NCI-H446 (cell line): ENCODE measurements around the gene BMPER.
A peak's percentile ranks its signal among the peaks of the same experiment; 100 is the strongest.

Experiments used
- DNase-seq, 2 experiments: peaks; one replicate each; lab custom pipeline; 2025; lab: John Stamatoyannopoulos, UW

The BMPER gene

DNA sequence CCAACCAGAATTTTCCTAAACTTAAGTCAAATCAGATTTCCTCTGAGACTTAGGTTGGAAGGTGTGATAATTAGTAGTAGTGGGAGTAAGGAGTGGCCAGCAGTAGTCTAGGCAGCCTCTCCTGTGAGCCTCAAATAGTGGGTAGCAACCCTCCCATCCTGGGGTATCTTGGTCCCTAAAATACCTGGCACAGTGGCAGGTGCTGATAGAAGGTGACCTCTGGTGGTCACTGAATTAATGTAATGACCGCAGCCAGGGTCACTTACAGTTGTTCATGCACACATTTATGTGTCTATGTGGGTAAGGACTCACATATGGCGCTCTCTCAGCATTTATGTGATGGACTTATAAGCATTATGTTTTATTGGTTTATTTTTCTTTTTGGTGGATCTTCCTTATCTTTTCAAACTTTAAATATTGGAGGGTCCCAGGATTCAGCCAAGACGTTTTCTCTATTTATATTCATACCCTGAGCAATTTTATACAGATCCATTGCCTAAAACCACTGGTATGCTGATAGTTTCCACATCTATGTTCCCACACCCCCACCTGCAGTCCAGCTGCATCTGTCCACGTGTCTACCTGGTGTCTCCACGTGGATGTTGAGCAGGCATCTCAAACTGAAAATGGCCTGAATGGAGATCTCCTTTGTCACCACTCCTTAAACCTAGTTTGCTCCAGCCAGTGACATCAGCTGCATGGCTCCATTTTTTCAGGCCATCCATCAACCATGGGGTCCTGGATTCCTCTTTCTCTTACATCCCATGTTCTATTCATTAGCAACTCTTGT, 18.3 kb downstream of the BMPER start:
- no peak for DNase-seq

DNA sequence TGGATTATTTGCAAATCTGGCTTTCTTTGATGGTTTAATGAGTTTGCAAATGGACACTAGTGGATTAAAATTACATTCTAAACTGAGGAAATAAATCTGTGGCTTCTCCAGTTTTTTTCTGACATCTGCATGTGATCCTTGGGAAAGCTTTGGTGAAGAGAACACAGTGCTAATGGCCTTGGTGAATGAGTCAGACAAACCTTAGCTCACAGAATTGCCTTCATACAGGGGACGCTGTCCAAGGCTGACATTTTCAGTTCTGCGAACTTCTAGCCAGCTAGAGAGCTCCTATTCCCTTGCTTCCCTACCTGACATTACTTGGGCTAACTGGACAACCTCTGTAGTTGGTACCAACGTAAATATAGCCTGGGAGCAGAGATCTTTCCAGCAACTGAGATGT, 21.2 kb downstream of the BMPER start:
- no peak for DNase-seq

DNA sequence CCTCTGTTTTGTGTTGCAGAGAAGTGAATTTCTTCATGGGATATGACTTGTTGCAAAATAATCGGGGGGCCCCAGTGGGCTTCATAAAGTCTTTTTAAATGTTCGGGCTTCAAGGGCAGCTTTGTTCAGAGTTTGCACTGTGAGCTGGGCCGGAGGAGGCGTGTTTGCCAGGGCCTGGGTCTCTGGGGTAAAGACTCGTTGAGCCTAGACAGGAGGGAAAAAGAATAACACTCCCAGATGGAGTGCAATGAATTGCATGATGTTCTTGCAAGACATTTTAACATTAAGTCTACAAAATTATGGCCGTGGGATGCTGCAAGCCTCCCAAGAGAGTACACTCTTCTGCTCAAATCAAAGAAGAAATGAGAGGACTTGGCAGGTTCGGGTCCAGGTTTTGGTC, 23.6 kb downstream of the BMPER start:
- DNase-seq = no peak

DNA sequence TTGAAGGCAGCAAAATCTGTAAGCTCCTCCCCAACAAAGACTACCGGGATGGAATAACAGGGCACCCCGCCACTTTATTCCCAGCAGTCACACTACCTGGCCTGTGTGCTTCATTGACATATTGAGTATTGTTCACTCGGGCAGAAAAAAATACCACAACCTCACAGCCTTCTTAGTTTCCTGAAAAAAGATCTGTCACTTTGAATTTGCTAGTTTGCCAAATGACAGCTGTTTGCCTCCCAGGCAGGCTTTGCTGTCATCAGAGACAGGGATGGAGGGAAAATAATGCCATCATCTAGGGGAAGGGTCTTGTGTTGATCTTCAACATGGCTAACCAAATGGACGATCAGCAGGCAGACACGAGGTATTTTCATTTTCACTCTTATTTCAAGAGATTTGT, 26.9 kb downstream of the BMPER start:
- no peak for DNase-seq

DNA sequence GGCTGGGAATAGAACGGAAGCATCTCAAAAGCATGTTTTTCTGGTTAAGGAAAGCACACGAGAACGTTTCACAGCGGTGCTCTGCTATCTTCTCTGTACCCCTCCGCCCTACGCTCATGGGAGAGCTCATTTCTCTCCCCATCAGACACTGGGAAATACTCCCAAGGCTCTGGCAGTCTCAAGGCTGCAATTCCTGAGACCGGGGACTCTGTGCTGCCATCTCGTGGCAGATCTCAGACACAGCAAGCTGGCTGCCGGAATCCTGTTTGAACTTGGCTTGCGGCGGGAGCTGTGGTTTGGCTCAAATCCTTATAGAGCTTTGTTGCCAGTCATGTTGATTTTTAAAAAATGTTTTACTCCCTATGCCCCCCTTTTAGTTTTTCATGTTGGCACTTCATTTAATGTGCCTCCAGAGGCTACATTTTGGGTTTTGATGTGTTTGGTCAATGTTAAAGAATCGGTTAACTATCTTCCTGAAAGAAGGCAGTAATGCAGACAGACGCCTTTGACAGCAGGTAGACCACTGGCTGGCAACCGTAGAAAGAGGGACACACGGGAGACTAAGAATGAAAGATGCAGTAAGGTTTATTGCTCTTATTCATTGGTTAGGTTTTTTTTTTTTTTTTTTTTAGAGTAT, 27.6 kb downstream of the BMPER start:
- DNase-seq = peak; percentile 77 to 92

DNA sequence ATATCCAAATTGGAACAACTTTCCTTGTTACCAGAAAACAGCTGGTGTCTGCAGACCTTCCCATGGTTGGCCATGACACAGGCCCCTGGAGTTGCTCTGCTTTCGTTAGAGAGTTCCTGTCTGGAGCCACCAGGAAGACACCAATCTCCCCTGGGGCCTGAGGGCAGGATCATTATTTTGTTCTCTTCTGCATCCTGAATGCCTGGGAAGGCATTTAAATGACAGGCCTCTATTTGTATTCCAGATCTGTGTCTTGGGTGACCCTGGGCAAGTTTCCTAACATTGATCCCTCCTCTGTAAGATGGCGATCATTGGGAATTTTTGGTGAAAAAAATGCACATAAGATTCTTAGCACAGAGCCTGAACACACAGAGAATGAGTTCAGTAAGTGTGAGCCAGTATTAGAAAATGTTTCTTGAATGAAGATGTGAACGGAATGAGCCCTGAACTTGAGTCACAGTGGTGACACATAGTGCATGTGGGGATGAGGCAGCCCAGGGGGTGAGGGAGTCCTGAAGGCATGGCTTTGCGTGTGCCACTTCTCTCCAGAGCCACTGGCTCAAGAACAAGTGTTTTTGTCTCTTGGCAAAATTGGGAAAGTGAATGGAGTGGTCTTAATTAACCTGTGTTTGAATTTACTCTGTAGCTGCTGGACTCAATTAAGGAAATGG, 28.4 kb downstream of the BMPER start:
- DNase-seq = no peak

DNA sequence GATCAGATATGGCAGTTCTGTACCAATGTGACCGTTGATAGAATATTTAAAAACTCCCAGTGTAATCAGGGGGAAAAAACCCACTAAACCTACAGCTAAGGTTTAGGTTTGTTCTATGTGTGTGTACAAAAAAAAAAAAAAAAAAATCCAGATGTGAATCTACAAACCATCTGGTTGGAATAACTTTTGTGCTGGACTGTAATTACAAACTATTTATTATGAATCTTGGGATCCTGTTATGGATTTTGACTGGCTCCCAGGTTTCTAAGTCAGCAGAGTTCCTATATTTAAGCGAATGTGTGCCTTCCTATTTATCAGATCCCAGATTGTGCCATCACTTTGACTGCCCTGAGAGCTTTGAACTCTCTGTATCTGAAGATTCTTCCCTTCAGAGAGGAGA, 29.1 kb downstream of the BMPER start:
- no peak for DNase-seq

DNA sequence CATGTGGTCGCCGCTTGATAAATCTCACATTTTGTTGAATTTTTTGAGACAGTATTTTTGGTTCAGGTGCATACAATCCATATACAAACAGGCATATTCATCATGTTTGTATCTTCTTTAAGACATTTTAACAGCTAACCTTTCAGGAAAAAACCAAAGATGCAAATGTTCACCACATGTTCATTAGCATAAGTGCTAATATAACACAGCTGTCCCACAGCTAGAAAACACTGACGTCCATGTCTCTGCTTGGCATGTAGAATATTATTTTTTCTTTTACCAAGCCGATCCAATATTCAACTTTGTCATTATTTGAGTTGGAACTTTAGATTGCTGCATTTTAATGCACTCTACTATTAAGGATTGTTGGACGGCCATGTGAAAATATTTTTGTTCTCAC, 31.2 kb downstream of the BMPER start:
- no peak for DNase-seq

DNA sequence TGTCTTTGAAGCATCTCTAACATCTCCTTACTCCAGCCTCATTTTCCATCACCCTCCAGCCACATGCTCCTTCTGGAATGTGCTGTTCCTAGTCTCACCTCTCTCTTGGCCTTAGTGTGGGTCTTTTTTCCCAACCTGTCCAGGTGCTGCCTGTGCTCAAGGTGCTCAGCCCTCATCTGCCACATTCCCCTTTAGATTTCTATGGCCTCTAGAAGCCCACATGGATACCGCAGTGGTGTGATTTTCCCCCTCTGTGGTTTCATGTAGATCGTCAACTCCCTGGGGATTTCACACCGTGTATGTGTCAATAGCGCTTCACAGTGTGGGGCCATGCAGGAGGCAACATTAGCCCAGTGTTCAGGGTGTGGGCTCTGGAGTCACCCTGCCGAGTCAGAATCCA, 32.5 kb downstream of the BMPER start:
- DNase-seq = no peak

DNA sequence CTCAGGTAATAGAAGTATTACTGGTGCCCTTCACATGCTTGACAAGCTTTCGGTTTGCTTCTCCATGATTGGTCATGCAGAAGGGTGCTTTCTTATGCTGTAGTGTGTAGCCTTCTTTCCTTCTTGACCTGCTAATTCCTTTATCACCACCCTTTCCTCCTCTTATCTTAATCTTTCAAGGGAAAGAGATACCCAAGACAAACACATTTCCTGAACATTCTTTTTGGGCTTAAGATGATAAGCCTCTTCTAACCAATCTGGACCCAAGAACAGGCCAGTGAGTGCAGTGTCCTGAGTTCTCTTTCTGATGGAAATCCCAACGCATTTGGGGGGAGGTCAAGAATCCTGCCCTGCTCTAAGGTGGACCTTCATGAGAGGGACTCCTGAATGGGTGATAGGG, 33.8 kb downstream of the BMPER start:
- DNase-seq = no peak

DNA sequence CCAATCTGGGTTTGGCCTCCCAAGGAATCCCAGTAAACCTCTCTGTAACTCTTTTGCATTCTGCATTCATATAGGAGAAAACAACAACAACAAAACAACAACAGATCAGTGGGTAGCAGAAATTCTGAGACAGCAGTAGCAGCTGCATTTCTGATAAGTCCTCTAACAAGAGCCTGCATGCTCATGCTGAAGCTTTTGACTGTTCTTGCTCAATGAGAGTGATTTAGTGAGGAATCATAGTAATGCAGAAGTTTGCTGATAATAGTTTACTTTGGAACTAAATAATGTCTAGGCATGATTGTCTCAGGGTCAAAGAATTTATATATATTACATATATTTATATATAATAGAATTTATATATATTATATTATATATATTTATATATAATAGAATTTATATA, 35.2 kb downstream of the BMPER start:
- DNase-seq = no peak

DNA sequence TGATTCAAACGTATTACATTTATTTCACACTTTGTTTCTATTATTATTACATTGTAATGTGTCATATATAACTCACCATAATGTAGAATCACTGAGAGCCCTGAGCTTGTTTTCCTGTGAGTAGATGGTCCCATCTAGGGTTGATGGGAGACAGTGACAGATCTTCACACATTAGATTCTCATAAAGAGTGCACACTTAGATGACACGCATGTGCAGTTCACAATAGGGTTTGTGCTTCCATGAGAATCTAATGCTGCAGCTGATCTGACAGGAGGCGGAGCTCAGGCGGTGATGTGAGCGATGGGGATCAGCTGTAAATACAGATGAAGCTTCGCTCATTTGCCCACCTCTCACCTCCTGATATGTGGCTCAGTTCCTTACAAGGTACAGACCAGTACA, 36.1 kb downstream of the BMPER start:
- no peak for DNase-seq

DNA sequence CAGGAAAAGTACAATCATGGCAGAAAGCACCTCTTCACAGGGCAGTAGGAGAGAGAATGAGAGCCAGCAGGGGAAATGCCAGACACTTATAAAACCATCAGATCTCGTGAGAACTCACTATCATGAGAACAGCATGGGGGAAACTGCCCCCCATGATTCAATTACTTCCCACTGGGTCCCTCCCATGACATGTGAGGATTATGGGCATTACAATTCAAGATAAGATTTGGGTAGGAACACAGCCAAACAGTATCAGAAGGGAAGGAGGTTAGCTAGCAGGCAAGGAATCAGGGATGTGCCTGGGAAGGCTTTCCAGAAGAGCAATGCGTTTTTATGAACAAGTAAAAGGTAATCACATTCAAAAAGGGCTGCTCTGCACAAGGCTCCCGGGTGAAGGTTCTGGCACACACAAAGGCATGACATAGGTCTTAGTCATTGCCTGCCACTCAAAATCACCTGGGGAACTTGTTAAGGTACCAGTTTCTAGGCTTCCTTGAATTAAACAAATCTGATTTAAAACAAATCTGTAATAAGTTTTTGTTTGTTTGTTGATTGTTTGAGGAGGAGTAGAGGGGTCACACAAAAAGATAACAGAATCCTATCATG, 40.9 kb downstream of the BMPER start:
- no peak for DNase-seq

DNA sequence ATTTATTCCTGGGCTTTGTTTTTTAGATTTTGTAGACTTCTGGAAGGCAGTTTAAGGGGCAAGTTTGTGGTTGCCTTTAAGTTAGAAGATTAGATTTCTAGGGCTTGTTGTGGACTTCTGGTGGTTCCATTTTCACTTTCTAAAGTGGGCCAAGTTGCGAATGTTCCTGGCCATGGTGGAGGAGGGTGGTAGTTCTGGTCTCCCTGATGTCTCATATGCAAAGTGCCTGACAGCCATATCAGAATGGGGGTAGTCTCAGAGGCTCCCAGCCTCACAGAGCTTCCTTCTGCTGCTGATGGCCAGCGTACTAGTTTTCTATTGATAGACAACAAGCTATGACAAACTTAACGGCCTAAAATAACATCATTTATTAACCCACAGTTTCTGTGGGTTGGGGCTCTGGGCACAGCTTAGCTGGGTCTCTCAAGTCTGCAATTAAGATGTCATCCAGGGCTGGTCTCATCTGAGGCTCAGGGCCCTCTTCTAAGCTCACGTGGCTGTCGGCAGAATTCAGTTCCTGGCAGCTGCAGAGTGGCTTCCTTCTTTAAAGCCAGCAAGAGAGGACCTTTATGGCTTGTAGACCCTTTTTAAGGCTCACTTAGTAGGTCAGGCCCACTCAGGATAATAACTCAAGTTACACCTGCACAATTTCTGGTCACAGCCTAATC, 44.8 kb downstream of the BMPER start:
- DNase-seq = no peak

DNA sequence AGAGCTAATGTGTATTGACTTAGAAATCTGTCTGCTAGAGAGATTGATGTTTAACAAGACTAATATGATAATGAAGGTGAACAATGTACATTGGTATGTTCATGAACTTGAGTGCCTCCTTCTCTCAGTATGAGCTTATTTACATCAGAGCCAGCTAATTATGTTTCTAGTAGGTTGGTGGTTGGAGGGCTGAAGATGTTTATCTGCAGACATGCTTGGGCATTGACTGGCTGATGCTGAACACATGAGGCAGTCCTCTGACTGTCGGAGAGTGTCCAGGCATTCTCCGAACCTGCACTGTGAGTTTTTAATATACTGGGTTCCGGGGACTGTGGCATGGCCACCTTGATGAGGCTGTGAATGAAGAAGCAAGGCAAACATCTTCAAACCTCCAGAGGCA, 47.5 kb downstream of the BMPER start:
- DNase-seq = no peak

DNA sequence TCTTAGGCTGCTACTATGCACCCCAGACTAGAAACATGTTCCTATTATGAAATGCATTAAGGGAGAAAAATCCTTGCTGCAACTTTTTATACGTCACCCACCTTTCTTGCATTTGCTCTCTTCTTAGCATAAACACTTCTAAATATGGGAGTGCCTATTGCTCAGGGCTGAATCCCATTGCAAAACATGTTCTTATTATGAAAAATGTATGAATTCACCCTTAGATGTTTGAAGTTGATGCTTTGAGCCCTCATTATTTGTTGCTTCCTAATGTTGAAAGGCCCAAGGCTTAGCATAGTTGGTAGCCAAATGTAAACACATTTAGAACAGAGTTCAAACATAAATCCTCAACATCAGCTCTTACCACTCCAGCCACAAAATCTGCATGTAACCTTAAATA, 52.8 kb downstream of the BMPER start:
- DNase-seq = no peak

DNA sequence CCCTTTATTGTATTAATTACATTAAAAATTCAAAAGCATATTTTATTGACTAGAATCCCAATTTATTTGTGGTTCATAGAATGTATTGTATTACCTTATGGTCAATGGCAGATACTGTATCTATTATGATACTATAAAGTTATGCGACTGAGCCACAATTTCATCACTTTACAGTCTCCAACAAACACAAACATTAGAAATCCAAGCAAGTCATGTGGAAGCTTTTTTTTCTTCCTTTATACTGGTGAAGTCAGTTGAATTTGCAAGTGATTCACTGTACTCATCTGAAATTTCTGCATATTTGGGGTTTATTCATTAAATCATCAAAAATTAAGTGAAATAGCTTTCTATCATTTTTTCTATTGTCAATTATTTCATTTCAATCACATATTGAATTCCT, 54.3 kb downstream of the BMPER start:
- DNase-seq = no peak

DNA sequence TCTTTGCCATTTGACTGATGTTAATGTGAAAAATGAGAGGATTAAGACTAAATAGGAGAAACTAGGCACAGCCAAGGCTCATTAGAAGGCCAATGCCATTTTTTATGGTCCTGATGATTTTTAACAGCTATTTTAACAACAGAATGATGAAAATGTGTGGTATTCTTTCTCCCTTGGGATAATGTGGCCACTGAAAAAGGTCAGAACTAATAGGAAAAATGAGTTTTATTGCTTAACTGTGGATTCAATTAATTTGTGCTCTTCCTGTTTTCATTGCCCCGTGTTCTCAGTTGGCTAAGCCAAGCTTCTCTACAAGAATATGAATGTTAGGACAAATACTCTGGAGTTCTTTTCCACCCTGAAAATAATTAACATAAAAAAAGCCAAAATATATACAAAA, 56.6 kb downstream of the BMPER start:
- DNase-seq = no peak

DNA sequence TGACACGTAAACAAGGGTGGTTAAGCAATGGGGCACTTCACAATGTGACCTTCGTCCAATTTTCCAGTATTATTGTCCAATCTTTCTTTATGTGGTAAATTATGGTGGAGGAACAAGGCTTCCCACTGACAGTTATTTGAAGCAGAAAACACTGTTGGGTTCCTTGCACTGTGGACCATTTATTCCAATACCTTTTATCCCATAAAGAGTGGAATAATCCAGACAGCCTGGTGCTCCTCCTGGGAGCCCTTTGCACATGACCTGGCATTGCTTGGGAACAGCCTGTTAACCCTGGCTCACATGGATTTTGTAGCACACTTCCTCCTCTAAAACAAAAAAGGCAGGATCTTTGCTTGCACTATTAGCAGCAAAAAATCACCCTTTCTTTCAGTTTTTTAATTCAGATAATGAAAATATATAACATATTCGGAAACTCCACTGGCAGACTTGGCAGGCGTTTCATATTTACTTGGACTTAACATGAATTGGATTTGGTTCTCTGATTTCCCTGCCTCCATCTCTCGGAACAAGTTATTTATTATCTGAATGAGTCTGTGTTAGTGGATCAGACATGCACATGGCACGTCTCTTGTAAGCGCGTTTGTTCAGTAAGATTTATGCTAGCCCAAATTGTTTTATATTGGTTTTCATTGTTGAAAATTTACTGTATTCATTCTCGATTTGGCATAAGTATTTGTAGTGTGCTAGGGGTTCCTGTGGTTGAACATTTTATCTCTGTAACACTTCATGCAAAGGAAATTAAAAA, 59.3 kb downstream of the BMPER start:
- peak in 1 of 2 experiments; percentile 54 for DNase-seq

DNA sequence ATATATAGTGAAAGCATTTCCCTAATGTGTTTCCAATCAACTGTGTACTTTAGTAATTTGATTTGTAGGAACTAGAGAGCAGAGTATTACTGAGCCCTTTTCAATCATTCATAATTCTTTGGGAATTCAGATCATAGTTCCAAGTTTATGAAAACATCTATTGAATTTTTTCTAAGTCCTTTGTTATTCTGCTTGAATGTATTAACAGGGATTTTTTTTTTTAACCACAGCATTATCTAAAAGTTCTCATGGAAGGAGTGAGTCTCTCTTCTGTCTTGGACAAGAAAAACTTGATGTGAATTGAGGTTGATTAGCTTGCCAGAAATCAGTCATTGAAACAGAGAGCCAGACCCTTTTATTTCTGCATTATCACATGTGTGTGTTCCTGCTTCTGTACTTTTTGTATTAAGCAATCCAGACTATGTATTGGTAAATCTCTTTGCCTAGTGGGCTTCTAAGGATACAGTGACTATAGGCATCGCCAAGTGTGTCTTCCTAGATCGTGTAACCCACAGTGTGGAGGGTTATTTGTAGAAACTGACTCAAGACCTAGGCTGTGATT, 59.9 kb downstream of the BMPER start:
- no peak for DNase-seq

DNA sequence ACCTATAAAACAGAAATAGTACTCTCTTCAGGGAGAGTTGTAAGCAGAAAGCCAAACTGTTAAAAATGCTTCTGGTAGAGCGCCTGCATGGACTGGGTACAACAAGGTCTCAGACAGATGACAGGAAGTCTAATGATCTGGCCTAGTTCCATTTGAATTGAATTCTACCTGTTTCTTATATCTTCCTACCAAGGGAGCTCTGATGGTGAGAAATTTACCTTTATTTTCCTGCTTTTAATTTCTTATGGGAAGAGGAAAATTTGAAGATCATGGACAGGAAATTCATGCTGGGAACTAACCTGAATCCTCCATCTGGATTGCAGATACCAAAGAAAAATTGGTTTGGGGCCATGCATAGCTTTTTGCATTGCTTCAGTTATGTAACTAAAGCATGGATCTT, 63.3 kb downstream of the BMPER start:
- no peak for DNase-seq
